ENCODE results near the gene GTF2F2.

The GTF2F2 gene

DNA sequence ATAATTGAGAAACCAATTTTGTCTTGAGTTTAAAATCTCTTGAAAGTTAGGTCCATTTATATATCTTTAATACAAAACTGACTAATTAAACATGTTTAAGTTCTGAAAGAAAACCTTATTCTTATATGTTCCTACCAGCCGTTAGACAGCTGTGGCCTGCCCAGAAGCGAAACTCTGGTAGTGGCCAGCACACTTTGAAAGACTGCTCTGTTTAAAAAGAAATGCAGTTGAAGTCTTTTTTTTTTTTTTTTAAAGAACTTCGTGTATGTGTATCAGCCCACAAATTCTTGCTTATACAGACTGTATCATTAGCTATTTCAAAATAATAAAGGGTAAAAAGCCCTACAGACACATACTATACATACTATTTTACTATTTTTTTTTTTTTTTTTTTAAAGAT lies 46.5 kb downstream of the GTF2F2 start:
- TF ChIP-seq CTCF (IDR thresholded peaks at IDR 0.05; ENCODE audit: low read depth, low read length) = no peak
- DNase-seq (ENCODE audit: extremely low read depth, low read depth) = no peak

GRCh38 chr13:45167611-45168554 lies 47.6 kb downstream of the GTF2F2 start:
- no peak for DNase-seq (ENCODE audit: extremely low read depth, low read depth)
- no peak for TF ChIP-seq CTCF (IDR thresholded peaks at IDR 0.05; ENCODE audit: low read depth, low read length)

- no peak for DNase-seq (ENCODE audit: extremely low read depth, low read depth)
- no peak for TF ChIP-seq CTCF (IDR thresholded peaks at IDR 0.05; ENCODE audit: low read depth, low read length)
Observed at GRCh38 chr13:45168555-45168930, 48.2 kb downstream of the GTF2F2 start.

GRCh38 chr13:45174478-45174877 lies 54.2 kb downstream of the GTF2F2 start:
- no peak for TF ChIP-seq CTCF (IDR thresholded peaks at IDR 0.05; ENCODE audit: low read depth, low read length)
- no peak for DNase-seq (ENCODE audit: extremely low read depth, low read depth)

DNA sequence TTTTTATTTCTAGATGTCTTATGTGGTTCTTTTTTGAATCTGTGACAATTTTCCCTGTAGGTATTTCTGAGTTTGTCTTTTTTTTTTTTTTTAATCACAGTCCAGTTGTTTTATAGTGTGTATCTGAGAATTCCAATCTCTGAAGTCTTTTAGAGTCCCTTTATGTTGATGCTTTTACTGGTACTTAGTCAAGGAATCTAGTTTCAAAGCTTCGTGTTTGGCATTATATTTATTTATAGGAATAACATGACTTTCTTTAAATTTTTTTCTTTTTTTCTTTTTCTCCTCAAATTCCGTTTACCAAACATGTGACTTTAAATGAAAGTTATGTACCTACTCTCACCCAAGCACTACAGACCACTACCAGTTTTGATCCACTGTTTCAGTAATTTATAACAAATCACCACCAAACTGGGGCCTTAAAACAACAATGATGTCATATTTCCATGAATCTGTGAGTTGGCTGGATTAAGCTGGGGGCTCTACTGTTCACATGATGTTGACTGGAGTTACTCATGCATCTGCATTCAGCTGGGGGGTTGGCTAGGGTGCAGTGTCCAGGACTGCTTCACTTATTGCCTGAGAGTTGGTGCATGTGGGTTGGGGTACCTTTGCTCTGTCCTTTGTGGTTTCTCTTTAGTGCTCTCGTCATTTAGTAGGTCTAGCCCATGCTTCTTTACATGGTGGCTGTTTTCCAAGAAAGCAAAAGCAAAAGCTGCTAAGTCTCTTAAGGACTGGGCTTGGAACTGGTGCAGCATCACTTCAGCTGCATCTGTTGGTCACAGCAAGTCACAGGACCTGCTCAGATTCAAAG lies 58.2 kb downstream of the GTF2F2 start:
- DNase-seq (ENCODE audit: extremely low read depth, low read depth) = no peak
- no peak for TF ChIP-seq CTCF (IDR thresholded peaks at IDR 0.05; ENCODE audit: low read depth, low read length)

DNA sequence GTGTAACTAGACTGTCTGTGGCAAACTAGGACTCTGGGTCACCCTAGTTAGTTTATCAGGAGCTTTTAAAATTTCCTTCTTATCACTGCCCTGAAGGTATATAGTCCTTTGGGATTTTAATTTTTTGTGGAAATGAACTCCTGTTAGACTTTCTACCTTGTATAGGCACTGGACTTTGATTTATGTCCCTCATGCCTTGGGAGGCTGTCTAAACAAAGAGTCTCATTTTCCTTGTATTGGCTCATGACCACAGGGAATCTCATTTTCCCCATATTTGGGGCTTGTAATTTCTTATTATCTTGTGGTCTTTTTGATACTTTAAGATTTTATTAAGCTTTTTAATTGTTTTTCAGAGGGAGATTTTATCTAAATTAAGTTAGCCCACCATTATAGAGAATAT lies 59.1 kb downstream of the GTF2F2 start:
- DNase-seq (ENCODE audit: extremely low read depth, low read depth) = no peak
- TF ChIP-seq CTCF (IDR thresholded peaks at IDR 0.05; ENCODE audit: low read depth, low read length) = no peak

DNA sequence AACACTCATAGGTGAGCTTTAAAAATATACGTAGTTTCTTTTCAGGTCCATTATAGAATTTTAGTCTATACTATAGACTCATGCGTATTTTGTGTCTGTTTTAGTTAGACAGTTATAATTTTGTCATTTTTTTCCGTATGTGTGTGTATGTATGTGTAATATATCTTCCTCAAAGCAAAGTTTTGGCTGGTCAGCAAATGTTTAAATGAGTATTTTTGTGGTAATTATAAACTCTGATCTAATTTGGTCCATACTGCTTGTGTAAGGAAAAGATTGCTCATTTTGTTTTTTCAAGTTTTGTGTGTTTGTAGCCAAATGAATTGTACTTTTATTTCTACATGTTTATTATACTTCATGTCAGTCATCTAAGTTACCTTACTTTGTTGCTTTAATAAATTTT lies 60.0 kb downstream of the GTF2F2 start:
- no peak for TF ChIP-seq CTCF (IDR thresholded peaks at IDR 0.05; ENCODE audit: low read depth, low read length)

More for the DNA sequence above, 60.0 kb downstream of the GTF2F2 start:
- no peak for DNase-seq (ENCODE audit: extremely low read depth, low read depth)
